Endodermal cell (in vitro differentiated cells): ENCODE measurements around the gene DAPK1. TPM values are rescaled to one million over a fixed set of nuclear protein-coding genes. Genes with fewer than 3 reads are reported as not detected.
A peak's percentile ranks its signal among the peaks of the same experiment; 100 is the strongest.

Experiments used
- DNase-seq: peaks from one replicate; pipeline ENCODE4 v3.0.0-alpha.2; 2017
- H3K27ac ChIP-seq: 2 replicates; pipeline ENCODE4 v1.5.1; 2013; ENCODE audit warnings: mild to moderate bottlenecking, low read depth, low read length, moderate library complexity
- H3K27me3 ChIP-seq: 2 replicates; pipeline ENCODE4 v1.6.1; 2013; ENCODE audit warnings: mild to moderate bottlenecking, low read length, moderate library complexity; ENCODE audit not compliant: insufficient read depth, control insufficient read depth, poor library complexity, severe bottlenecking
- H3K36me3 ChIP-seq: 2 replicates; pipeline ENCODE4 v1.7.0; 2013; ENCODE audit warnings: mild to moderate bottlenecking, low read length, moderate library complexity; ENCODE audit not compliant: control insufficient read depth, insufficient read depth
- H3K4me1 ChIP-seq: one replicate; pipeline ENCODE4 v1.7.0; 2013; ENCODE audit warnings: low read length; ENCODE audit not compliant: control insufficient read depth, insufficient read depth
- H3K4me3 ChIP-seq: 2 replicates; pipeline ENCODE4 v1.5.1; 2013; ENCODE audit warnings: mild to moderate bottlenecking, low read length, moderate library complexity
- H3K9ac ChIP-seq: 2 replicates; pipeline ENCODE4 v1.6.1; 2013; ENCODE audit warnings: mild to moderate bottlenecking, low read length, moderate library complexity; ENCODE audit not compliant: poor library complexity, severe bottlenecking; ENCODE audit errors: extremely low read depth
- H3K9me3 ChIP-seq: 2 replicates; pipeline ENCODE4 v1.6.1; 2013; ENCODE audit warnings: mild to moderate bottlenecking, low read length, moderate library complexity; ENCODE audit not compliant: control insufficient read depth
- H3K27ac Mint-ChIP-seq: 2 replicates; pipeline ENCODE4 v1.8.0; 2020; ENCODE audit warnings: mixed read lengths
- H3K27me3 Mint-ChIP-seq: 2 replicates; pipeline ENCODE4 v1.8.0; 2021; ENCODE audit warnings: mild to moderate bottlenecking, mixed read lengths; ENCODE audit not compliant: insufficient read depth
- H3K36me3 Mint-ChIP-seq: 2 replicates; pipeline ENCODE4 v1.8.0; 2020; ENCODE audit warnings: low read depth, mixed read lengths
- H3K4me1 Mint-ChIP-seq: 2 replicates; pipeline ENCODE4 v1.8.0; 2020; ENCODE audit warnings: mixed read lengths
- H3K4me3 Mint-ChIP-seq: 2 replicates; pipeline ENCODE4 v1.8.0; 2020; ENCODE audit warnings: mild to moderate bottlenecking, moderate library complexity, mixed read lengths
- H3K9me3 Mint-ChIP-seq: 2 replicates; pipeline ENCODE4 v1.8.0; 2020; ENCODE audit warnings: mild to moderate bottlenecking, mixed read lengths
- CTCF ChIP-seq: fragments of 200-600 bp; sonication (generic); conservative IDR thresholded peaks from 2 replicates; pipeline ENCODE4 v1.5.0; 2021; ENCODE audit warnings: antibody characterized with exemption, mild to moderate bottlenecking
- WGBS, 2 experiments: methylation state at CpG; one replicate each; pipeline versions ENCODE4 v1.1.5 to v1.1.7; 2013; ENCODE audit warnings: missing lambda C conversion rate in 2 of 2, mixed read lengths in 1 of 2; ENCODE audit not compliant: insufficient coverage in 1 of 2, insufficient read length in 1 of 2; 5-methylcytosine and 5-hydroxymethylcytosine counted together
- total RNA-seq, 2 donors: library from RNA; stranded (reverse); fragmentation: NEBNext Ultra II Directional in 1 of 2; extraction: Animal tissue kit (Norgen Biotek cat#: 25700) in 1 of 2; gene quantifications; 2 replicates in 1 of 2; 3 replicates in 1 of 2; pipeline ENCODE4 v1.2.1, GENCODE V29; 2021

Gene DAPK1
- total RNA-seq, 2 donors from 2014 or later: 117 to 139 TPM

- no peak for DNase-seq
- H3K9ac ChIP-seq: no peak overlapping the region
- Mint-ChIP-seq H3K4me1 (no peaks in the 10 kb centered on the region), H3K27me3 (no peaks in the 10 kb centered on the region), H3K4me3 (no peak overlapping the region), H3K36me3 (peaks cover 79% of the 10 kb centered on the region), H3K27ac (peak overlapping the region; percentile 12), H3K9me3 (peaks cover 36% of the 10 kb centered on the region)
- H3K4me3 ChIP-seq: no peak overlapping the region
- peaks cover 44% of the 10 kb centered on the region for H3K9me3 ChIP-seq
- 95 to 98% methylated on average over 14 to 19 of the region's 19 CpGs for WGBS, 2 experiments
- H3K4me1 ChIP-seq: no peaks in the 10 kb centered on the region
- TF ChIP-seq CTCF: no peak
- H3K36me3 ChIP-seq: peaks cover 62% of the 10 kb centered on the region
- no peak overlapping the region for H3K27ac ChIP-seq
- no peaks in the 10 kb centered on the region for H3K27me3 ChIP-seq
Measured at GRCh38 chr9:87664153-87665060, 166.7 kb downstream of the DAPK1 start.

GRCh38 chr9:87665505-87665904 is 167.8 kb downstream of the DAPK1 start:
- Histone ChIP-seq H3K9me3 (peaks cover 44% of the 10 kb centered on the region), H3K36me3 (peaks cover 66% of the 10 kb centered on the region), H3K4me3 (no peak overlapping the region), H3K27ac (no peak overlapping the region), H3K4me1 (no peaks in the 10 kb centered on the region), H3K9ac (no peak overlapping the region), H3K27me3 (no peaks in the 10 kb centered on the region)
- no peak for DNase-seq
- H3K27me3 Mint-ChIP-seq: no peaks in the 10 kb centered on the region
- no peaks in the 10 kb centered on the region for H3K4me1 Mint-ChIP-seq
- no peak for TF ChIP-seq CTCF
- no peak overlapping the region for H3K4me3 Mint-ChIP-seq
- H3K36me3 Mint-ChIP-seq: peaks cover 82% of the 10 kb centered on the region
- peaks cover 36% of the 10 kb centered on the region for H3K9me3 Mint-ChIP-seq
- 92 to 96% methylated on average over 6 of the region's 6 CpGs for WGBS, 2 experiments
- no peak overlapping the region for H3K27ac Mint-ChIP-seq

GRCh38 chr9:87667164-87667738 is 169.6 kb downstream of the DAPK1 start:
- no peak overlapping the region for H3K27ac ChIP-seq
- no peaks in the 10 kb centered on the region for H3K4me1 ChIP-seq
- Mint-ChIP-seq H3K27ac (no peak overlapping the region), H3K27me3 (no peaks in the 10 kb centered on the region), H3K4me1 (no peaks in the 10 kb centered on the region), H3K4me3 (no peak overlapping the region), H3K36me3 (peaks cover 86% of the 10 kb centered on the region), H3K9me3 (peaks cover 36% of the 10 kb centered on the region)
- TF ChIP-seq CTCF: peak; percentile 73
- DNase-seq: peak; percentile 91
- H3K36me3 ChIP-seq: peaks cover 77% of the 10 kb centered on the region
- H3K9ac ChIP-seq: no peak overlapping the region
- H3K27me3 ChIP-seq: no peaks in the 10 kb centered on the region
- 91% methylated on average over 3 of the region's 3 CpGs; no CpG with 5 or more reads in 1 of the 2 experiments for WGBS, 2 experiments
- H3K9me3 ChIP-seq: peaks cover 44% of the 10 kb centered on the region
- H3K4me3 ChIP-seq: no peak overlapping the region
